Left ventricle myocardium inferior (tissue), 1 donor: ENCODE data around the gene PHLDB2. TPM values are rescaled to one million over a fixed set of nuclear protein-coding genes. Genes with fewer than 3 reads are reported as not detected.

ENCODE experiments used
- DNase-seq: peaks from one replicate; pipeline ENCODE4 v3.0.0-alpha.2; 2020
- H3K27ac ChIP-seq: fragments of 200-600 bp; replicated peaks from 2 replicates; pipeline ENCODE4 v1.8.0; 2021
- H3K27me3 ChIP-seq: fragments of 200-600 bp; 2 replicates; pipeline ENCODE4 v1.8.0; 2021; ENCODE audit warnings: low read depth
- H3K36me3 ChIP-seq: fragments of 200-600 bp; 2 replicates; pipeline ENCODE4 v1.8.0; 2021
- H3K4me1 ChIP-seq: fragments of 200-600 bp; 2 replicates; pipeline ENCODE4 v1.8.0; 2021
- H3K4me3 ChIP-seq: fragments of 200-600 bp; 2 replicates; pipeline ENCODE4 v1.8.0; 2021; ENCODE audit warnings: mild to moderate bottlenecking, moderate library complexity
- H3K9me3 ChIP-seq: fragments of 200-600 bp; replicated peaks from 2 replicates; pipeline ENCODE4 v1.8.0; 2021
- intact Hi-C: fragments of 100-400 bp; cut with micrococcal nuclease; formaldehyde crosslinking; loops from one replicate; pipeline ENCODE4 v1.11.0; 2022
- total RNA-seq: library from RNA; stranded (reverse); fragmentation: NEBNext Ultra II Directional; extraction: Animal tissue kit (Norgen Biotek cat#: 25700); gene quantifications from one replicate; pipeline ENCODE4 v1.2.1, GENCODE V29; 2021
- TF ChIP-seq, protein P1 (sequence below): fragments of 200-600 bp; IDR thresholded peaks from 2 replicates; pipeline ENCODE4 v1.8.0; 2021; ENCODE audit warnings: antibody characterized with exemption, mild to moderate bottlenecking, borderline replicate concordance
- donor health status: DM: no; HTN: yes; CAD: no; lungs with severe emphysema.

Gene PHLDB2
- total RNA-seq, 1 donor from 2014 or later, result 89.3 TPM

DNA sequence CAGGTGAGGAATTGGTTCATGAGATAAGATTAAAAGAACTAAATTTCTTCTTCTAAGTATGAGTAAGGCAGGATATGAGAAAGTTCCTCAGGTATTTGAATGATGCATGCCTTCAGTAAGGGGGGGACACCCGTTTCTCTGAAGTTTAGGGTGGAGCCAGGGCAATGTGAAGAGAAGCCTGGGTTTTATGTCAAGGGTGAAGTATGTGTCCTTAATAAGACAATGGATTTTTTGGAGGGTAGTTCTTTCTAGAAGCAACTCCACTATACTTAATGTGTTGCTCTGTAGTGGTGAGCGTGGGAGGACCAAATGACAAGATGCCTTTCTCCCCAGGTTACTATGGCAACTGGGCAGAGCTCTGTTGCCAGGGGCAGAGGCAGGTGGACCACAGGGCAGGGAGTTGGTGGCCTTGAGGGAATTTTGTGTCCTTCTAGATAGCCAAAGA, 44.0 kb downstream of the PHLDB2 start:
- peak overlapping the region; percentile 52 for H3K27ac ChIP-seq
- DNase-seq, result no peak
- no peak overlapping the region for H3K4me3 ChIP-seq
- H3K4me1 ChIP-seq, result peaks cover 79% of the 10 kb centered on the region
- TF ChIP-seq, protein P1, sequence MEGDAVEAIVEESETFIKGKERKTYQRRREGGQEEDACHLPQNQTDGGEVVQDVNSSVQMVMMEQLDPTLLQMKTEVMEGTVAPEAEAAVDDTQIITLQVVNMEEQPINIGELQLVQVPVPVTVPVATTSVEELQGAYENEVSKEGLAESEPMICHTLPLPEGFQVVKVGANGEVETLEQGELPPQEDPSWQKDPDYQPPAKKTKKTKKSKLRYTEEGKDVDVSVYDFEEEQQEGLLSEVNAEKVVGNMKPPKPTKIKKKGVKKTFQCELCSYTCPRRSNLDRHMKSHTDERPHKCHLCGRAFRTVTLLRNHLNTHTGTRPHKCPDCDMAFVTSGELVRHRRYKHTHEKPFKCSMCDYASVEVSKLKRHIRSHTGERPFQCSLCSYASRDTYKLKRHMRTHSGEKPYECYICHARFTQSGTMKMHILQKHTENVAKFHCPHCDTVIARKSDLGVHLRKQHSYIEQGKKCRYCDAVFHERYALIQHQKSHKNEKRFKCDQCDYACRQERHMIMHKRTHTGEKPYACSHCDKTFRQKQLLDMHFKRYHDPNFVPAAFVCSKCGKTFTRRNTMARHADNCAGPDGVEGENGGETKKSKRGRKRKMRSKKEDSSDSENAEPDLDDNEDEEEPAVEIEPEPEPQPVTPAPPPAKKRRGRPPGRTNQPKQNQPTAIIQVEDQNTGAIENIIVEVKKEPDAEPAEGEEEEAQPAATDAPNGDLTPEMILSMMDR, result no peak
- H3K9me3 ChIP-seq, result peaks cover 8% of the 10 kb centered on the region
- intact Hi-C loops, result no loop called here
- H3K36me3 ChIP-seq, result peaks cover 12% of the 10 kb centered on the region
- no peaks in the 10 kb centered on the region for H3K27me3 ChIP-seq

DNA sequence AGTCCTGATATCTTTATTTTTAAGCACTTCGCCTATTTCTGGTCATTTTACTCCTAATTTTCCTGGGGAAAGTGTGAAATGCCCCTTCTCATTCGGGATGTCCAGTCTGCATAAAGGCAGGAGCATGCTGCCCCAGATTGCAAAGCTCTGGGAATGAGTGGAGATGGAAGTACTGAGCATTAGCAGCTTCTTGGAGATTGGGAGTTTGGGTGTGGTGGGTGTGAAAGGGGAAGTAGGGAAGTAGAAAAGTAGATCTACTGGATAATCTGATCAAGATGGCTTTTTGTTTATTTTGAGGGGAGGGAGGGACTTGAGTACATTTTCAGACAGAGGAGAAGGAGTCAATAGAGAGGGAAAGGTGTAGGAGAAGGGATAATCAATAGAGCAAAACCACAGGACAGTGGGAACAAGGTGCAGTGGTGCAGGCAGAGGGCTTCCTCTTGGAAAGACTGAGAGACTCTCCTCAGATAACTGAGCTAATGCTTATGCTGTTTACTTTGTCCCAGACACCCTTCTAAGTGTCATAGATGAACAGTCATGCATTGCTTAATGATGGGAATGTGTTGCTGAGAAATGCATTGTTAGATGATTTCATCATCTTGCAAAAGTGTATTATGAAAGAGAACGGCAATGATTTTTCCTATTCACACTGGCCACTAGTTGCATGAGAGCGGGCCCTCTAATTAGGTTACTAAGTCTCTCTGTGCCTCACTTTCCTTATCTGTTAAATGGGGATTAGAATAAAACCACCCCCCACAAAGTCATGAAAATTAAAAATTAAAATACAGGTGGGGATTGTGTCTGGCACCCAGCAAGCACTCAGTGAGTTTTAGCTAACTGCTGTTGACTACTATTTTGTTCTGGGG, 45.5 kb downstream of the PHLDB2 start:
- peaks cover 90% of the 10 kb centered on the region for H3K4me1 ChIP-seq
- peaks cover 11% of the 10 kb centered on the region for H3K36me3 ChIP-seq
- DNase-seq, result no peak
- intact Hi-C loops, result no loop called here
- H3K27me3 ChIP-seq, result no peaks in the 10 kb centered on the region
- H3K4me3 ChIP-seq, result no peak overlapping the region
- TF ChIP-seq, protein P1, result no peak
- peaks cover under 1% of the 10 kb centered on the region for H3K9me3 ChIP-seq
- H3K27ac ChIP-seq, result peak overlapping the region; percentile 61

DNA sequence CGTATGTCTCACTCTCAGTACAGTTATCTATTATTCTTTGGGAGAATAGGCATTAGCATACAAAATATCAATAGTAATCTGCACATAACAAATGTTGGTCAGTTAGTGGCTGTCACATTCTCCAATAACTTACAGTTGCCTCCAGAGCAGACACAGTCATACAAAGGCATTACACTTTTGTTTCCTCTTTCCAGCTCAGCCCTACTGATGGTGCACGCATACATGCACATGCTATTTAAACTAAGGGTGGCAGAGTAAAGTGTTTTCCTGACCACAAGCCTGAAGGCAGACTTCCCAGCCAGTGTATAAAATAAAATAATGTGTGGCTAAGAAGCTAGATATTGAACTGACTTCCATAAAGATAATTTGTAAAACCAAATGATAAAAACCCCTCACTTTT, 47.6 kb downstream of the PHLDB2 start:
- Histone ChIP-seq H3K36me3 (peaks cover 6% of the 10 kb centered on the region), H3K4me1 (peaks cover 95% of the 10 kb centered on the region), H3K9me3 (no peaks in the 10 kb centered on the region), H3K4me3 (no peak overlapping the region), H3K27ac (peak overlapping the region; percentile 37), H3K27me3 (no peaks in the 10 kb centered on the region)
- intact Hi-C loops, result no loop called here
- no peak for DNase-seq
- TF ChIP-seq, protein P1, result no peak

DNA sequence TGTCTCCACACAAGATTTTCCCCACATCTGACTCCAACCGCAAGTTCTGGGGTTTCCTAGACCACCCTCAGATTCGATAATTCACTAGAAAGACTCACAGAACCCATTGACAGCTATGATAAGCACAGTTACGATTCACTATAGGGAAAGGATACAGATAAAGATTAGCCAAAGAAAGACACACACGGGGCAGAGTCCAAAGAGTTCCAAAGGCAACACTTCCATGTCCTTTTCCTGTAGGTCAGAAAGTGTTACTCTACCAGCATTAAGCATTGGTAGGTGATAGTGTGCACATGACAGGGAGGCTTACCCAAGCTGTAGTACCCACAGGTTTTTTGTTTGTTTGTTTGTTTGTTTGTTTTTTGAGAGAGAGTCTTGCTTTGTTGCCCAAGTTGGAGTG, 48.1 kb downstream of the PHLDB2 start:
- Histone ChIP-seq H3K36me3 (peaks cover 6% of the 10 kb centered on the region), H3K27me3 (no peaks in the 10 kb centered on the region), H3K4me3 (no peak overlapping the region), H3K4me1 (peaks cover 95% of the 10 kb centered on the region), H3K9me3 (no peaks in the 10 kb centered on the region), H3K27ac (peak overlapping the region; percentile 37)
- TF ChIP-seq, protein P1, result no peak
- no peak for DNase-seq
- intact Hi-C loops, result no loop called here

DNA sequence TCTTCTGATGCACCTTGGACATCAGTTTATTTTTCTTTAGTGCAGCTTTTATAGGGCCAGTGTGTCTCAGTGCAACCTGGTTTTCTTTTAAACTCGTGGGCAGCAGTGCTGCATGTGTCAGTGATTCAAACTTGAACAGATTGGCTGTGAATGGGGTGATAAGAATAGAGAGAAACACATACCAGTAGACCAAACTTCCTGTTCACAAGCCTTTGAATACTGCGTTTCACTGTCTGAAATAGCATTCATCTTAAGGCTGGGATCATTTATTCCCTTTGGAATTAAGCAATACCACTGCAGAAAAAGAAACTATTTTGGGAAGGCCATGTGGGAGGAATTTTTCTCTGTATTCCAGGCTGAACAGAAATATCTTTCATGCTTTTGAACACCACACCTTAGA, 51.7 kb downstream of the PHLDB2 start:
- Histone ChIP-seq H3K4me3 (no peak overlapping the region), H3K36me3 (peaks cover 28% of the 10 kb centered on the region), H3K27ac (peak overlapping the region; percentile 66), H3K9me3 (no peaks in the 10 kb centered on the region), H3K27me3 (no peaks in the 10 kb centered on the region), H3K4me1 (peaks cover 96% of the 10 kb centered on the region)
- no peak for DNase-seq
- TF ChIP-seq, protein P1, result no peak
- intact Hi-C loops, result loop anchor here (10.0 kb wide), 1 partner anchor 46 kb away; no protein-coding TSS in a partner anchor
